Measurements from ENCODE around the gene ADGRB2.

ADGRB2 gene

GRCh38 chr1:31790140-31790539, 26.0 kb upstream of the ADGRB2 start:
- Histone ChIP-seq H3K4me1 (peaks cover 0 to 13% (median 6%) of the 10 kb centered on the region in 4 donors), H3K9me3 (no peaks in the 10 kb centered on the region), H3K27ac (no peak overlapping the region), H3K4me3 (no peak overlapping the region), H3K36me3 (no peaks in the 10 kb centered on the region), H3K27me3 (peaks cover 0 to 11% of the 10 kb centered on the region in 2 donors)
- intact Hi-C loops (cut with DNase I; ENCODE audit: low total_unique reads) = loop anchor here (5.0 to 10.0 kb wide), 2 partner anchors 175 to 228 kb away; no protein-coding TSS in a partner anchor
- TF ChIP-seq CTCF (IDR thresholded peaks at IDR 0.05) = no peak
- peak in 1 of 2 donors; percentile 27 for DNase-seq

DNA sequence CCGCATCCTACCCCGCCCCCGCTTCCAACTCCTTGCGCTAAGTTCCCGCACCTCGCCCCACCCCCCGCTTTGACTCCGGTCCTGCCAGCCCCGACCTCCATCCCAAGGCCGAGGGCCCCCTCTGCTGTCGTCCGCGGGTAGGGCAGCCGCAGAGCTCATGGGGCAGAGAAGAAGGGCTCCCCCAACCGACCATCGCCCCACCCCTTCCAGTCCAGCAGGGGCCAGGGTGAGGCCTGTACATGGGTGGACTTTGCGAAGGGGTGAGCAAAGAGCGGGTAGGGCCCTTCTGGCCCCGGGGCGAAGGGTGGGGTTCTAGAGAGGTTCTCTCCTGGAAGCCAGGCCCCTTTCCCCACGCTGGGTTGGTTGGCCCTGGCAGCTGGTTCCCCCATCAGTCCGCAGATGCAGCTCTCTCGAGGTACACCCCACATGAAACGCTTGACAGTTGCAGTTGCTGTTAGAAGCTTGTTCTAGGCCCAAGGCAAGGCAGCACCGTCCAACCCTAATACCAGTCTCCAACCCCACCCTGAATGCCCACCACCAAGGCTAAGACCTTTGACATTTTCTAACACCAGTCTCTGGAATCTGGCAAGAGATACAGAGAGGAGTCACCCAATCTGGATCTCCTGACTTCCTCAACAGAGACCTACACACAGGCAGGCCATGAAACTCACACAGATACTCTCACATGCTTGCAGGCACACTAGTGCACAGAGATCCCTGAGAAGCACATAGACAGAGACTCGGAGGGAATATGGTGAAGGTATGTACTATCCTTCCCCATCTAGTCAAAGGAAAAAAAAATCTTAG, 25.3 kb upstream of the ADGRB2 start:
- Histone ChIP-seq H3K4me1 (peaks cover 0 to 13% (median 6%) of the 10 kb centered on the region in 4 donors), H3K9me3 (no peaks in the 10 kb centered on the region), H3K27me3 (peaks cover 0 to 11% of the 10 kb centered on the region in 2 donors), H3K4me3 (peak overlapping the region; percentile 52 to 72), H3K27ac (peak overlapping the region; percentile 72 to 78), H3K36me3 (no peaks in the 10 kb centered on the region)
- peak; percentile 90 to 91 for TF ChIP-seq CTCF (IDR thresholded peaks at IDR 0.05)
- intact Hi-C loops (cut with DNase I; ENCODE audit: low total_unique reads) = loop anchor here (2.0 to 10.0 kb wide), 3 partner anchors 125 to 227 kb away; no protein-coding TSS in a partner anchor
- peak; percentile 96 to 97 for DNase-seq

DNA sequence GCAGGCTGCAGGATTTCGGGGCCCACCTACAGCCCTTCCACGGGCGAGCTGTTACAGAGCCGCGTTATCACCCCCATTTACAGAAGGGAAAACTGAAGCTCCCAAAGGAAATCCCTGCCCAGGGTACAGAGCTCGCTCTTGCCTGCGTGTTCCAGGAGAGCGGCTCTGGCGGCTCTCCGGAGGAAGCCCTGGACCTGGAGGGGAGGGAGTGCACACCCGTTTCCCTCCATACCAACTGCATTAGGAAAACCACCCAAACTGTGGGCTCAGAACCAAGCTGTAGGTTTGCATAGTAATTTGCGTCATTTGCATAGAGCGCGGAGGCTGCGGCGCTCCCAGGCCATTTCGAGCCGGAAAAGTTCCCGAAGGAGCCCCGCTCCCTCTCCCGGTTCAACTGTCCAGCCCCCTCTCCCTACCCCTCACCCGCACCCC, 24.7 kb upstream of the ADGRB2 start:
- Histone ChIP-seq H3K27me3 (peaks cover 0 to 8% of the 10 kb centered on the region in 2 donors), H3K4me3 (peak overlapping the region; percentile 52 to 72), H3K36me3 (no peaks in the 10 kb centered on the region), H3K27ac (peak overlapping the region; percentile 72 to 78), H3K9me3 (no peaks in the 10 kb centered on the region), H3K4me1 (peaks cover 0 to 13% (median 6%) of the 10 kb centered on the region in 4 donors)
- intact Hi-C loops (cut with DNase I; ENCODE audit: low total_unique reads) = loop anchor here (2.0 kb wide), 1 partner anchor 124 kb away; no protein-coding TSS in a partner anchor
- peak in 1 of 2 donors; percentile 35 for DNase-seq
- TF ChIP-seq CTCF (IDR thresholded peaks at IDR 0.05) = no peak

DNA sequence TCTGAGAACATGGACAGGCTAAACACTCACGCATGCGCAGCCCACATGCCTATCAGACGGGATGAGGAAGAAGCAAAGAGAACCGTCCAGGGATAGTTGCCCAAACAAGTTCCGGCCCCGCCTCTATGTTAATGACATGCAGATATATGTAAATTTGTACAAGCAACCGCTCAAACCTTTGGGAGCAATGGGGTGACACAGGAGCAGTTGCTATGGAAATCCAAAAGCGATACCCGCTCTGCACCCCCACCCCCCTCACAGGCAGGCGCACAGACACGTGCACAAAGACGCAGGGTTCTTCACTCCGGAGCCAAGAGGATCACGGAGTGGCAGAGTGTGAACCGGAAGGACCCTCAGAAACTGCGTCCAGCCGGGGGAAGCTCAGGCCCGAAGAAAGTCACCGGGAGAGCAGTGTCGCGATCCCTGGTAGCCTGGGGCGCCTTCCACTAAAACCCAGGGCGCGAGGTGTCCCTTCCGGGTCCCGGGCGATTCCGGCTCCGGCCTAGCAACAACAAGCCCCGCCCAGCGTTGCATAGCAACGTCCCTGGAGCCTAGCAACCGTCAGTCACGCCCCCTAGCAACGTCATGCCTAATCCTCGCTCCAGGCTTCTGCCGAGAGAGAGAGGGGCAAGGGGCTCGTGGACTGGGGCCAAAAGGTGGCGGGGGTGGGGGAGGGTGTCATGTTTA, 24.1 kb upstream of the ADGRB2 start:
- H3K27ac ChIP-seq = peak overlapping the region; percentile 72 to 78
- H3K27me3 ChIP-seq = peaks cover 0 to 2% of the 10 kb centered on the region in 2 donors
- H3K4me1 ChIP-seq = peaks cover 0 to 13% (median 6%) of the 10 kb centered on the region in 4 donors
- H3K4me3 ChIP-seq = peak overlapping the region; percentile 52 to 72
- peak; percentile 93 to 95 for DNase-seq
- H3K36me3 ChIP-seq = no peaks in the 10 kb centered on the region
- peak in 1 of 2 experiments; percentile 22 for TF ChIP-seq CTCF (IDR thresholded peaks at IDR 0.05)
- intact Hi-C loops (cut with DNase I; ENCODE audit: low total_unique reads) = loop anchor here (2.0 kb wide), 1 partner anchor 123 kb away; no protein-coding TSS in a partner anchor
- H3K9me3 ChIP-seq = no peaks in the 10 kb centered on the region

GRCh38 chr1:31787786-31788137, 23.6 kb upstream of the ADGRB2 start:
- Histone ChIP-seq H3K27me3 (no peaks in the 10 kb centered on the region), H3K4me1 (peaks cover 0 to 13% (median 6%) of the 10 kb centered on the region in 4 donors), H3K36me3 (no peaks in the 10 kb centered on the region), H3K4me3 (peak overlapping the region; percentile 52 to 72), H3K27ac (peak overlapping the region; percentile 72 to 78), H3K9me3 (no peaks in the 10 kb centered on the region)
- TF ChIP-seq CTCF (IDR thresholded peaks at IDR 0.05) = no peak
- no peak for DNase-seq
- intact Hi-C loops (cut with DNase I; ENCODE audit: low total_unique reads) = loop anchor here (2.0 kb wide), 1 partner anchor 123 kb away; no protein-coding TSS in a partner anchor

Data from tibial artery (tissue), 4 donors.